Measurements from ENCODE around the gene PRKN. TPM values are rescaled to one million over a fixed set of nuclear protein-coding genes. Genes with fewer than 3 reads are reported as not detected.

The PRKN gene
- total RNA-seq, 6 experiments from 2014 or later = 0.32 TPM; not detected in 5

DNA sequence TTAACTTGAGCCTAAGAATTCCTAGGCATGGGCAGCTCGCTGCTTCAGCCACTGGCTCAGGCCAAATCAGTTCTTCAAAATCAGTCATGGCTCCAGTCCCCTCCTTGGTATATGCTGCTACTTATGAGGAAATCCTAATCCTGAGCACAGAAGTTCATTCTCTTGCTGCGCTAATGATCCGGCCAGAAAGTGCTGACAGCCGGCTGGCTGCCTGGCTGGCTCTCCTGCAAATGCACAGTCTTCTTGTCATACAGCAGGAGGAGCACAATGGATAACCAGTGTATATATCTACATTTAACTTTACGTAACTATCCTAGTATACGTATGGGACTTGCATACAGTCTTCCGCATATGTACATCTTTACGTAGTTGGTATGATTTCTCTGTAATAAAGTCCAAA is 500.8 kb downstream of the PRKN start:
- TF ChIP-seq, protein P1, sequence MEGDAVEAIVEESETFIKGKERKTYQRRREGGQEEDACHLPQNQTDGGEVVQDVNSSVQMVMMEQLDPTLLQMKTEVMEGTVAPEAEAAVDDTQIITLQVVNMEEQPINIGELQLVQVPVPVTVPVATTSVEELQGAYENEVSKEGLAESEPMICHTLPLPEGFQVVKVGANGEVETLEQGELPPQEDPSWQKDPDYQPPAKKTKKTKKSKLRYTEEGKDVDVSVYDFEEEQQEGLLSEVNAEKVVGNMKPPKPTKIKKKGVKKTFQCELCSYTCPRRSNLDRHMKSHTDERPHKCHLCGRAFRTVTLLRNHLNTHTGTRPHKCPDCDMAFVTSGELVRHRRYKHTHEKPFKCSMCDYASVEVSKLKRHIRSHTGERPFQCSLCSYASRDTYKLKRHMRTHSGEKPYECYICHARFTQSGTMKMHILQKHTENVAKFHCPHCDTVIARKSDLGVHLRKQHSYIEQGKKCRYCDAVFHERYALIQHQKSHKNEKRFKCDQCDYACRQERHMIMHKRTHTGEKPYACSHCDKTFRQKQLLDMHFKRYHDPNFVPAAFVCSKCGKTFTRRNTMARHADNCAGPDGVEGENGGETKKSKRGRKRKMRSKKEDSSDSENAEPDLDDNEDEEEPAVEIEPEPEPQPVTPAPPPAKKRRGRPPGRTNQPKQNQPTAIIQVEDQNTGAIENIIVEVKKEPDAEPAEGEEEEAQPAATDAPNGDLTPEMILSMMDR (IDR thresholded peaks at IDR 0.05) = no peak
- Mint-ChIP-seq H3K36me3 (ENCODE audit: low read depth) (no peaks in the 10 kb centered on the region), H3K27ac (no peak overlapping the region), H3K4me3 (no peak overlapping the region), H3K4me1 (ENCODE audit: low read depth) (no peaks in the 10 kb centered on the region), H3K9me3 (peaks cover 81% of the 10 kb centered on the region), H3K27me3 (ENCODE audit: insufficient read depth) (no peaks in the 10 kb centered on the region)
- no peak for DNase-seq

DNA sequence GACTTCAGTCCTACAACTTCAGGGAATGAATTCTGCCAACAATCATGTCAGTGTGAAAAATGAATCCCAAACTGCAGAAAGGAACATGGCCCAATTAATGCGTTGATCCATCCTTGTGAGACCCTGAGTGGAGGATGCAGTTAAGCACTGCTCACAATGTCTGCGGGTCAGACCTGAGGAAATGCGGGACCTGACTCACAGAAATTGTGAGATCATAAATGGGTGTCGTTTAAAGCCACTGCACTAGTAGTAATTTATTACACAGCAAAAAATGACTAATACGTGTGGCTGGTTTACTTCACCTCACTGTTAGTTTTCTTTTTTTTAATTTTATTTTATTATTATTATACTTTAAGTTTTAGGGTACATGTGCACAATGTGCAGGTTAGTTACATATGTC is 505.0 kb downstream of the PRKN start:
- TF ChIP-seq, protein P1 (IDR thresholded peaks at IDR 0.05) = no peak
- Mint-ChIP-seq H3K36me3 (ENCODE audit: low read depth) (peaks cover 4% of the 10 kb centered on the region; the same call in 1 of the 2 replicates), H3K4me1 (ENCODE audit: low read depth) (no peaks in the 10 kb centered on the region), H3K9me3 (peaks cover 63% of the 10 kb centered on the region), H3K27ac (no peak overlapping the region), H3K4me3 (no peak overlapping the region), H3K27me3 (ENCODE audit: insufficient read depth) (no peaks in the 10 kb centered on the region; the same call in 1 of the 2 replicates)
- DNase-seq = no peak

DNA sequence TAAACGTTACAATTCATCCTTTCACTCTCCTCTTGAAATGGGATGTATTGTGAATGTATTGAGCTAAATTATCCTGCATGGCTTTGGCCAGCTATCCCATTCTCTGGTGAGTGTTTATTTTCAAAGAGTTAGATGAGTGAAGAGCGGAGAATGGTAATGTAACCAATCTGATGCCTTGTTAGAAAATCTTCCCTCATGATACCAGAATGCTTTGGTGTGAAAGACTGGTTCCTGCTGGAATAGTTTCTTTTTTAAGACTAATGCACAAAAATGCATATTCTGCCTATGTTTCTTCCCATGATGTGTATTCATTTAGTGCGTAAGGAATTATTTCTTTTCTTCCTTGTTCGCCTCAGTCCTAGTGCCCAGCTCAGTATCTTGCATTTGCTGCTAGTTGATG is 506.7 kb downstream of the PRKN start:
- TF ChIP-seq, protein P1 (IDR thresholded peaks at IDR 0.05) = no peak
- DNase-seq = no peak
- H3K27ac Mint-ChIP-seq = no peak overlapping the region
- peaks cover 4% of the 10 kb centered on the region; the same call in 1 of the 2 replicates for H3K36me3 Mint-ChIP-seq (ENCODE audit: low read depth)
- no peaks in the 10 kb centered on the region; the same call in 1 of the 2 replicates for H3K27me3 Mint-ChIP-seq (ENCODE audit: insufficient read depth)
- H3K9me3 Mint-ChIP-seq = peaks cover 59% of the 10 kb centered on the region
- no peaks in the 10 kb centered on the region for H3K4me1 Mint-ChIP-seq (ENCODE audit: low read depth)
- no peak overlapping the region for H3K4me3 Mint-ChIP-seq

DNA sequence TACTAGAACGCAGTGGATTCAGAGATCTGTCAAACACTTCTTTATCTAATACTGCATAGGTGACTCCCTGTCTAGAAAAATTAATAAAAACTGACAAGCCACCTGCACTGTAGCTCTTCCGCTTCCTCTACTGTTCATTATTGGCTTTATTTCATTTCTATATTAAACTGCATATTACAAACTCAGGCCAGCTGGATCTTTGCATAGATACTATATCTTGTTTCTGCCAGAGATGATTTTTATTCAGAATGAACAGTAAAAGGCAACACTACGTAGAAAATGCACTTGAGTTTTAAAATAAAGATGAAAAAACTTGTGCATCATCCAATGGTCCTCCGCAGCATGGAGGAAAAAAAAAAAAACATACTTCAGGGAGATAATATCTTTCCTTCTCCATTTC is 508.3 kb downstream of the PRKN start:
- TF ChIP-seq, protein P1 (IDR thresholded peaks at IDR 0.05) = no peak
- Mint-ChIP-seq H3K4me3 (no peak overlapping the region), H3K9me3 (peaks cover 58% of the 10 kb centered on the region), H3K4me1 (ENCODE audit: low read depth) (no peaks in the 10 kb centered on the region), H3K27me3 (ENCODE audit: insufficient read depth) (no peaks in the 10 kb centered on the region; the same call in 1 of the 2 replicates), H3K36me3 (ENCODE audit: low read depth) (peaks cover 4% of the 10 kb centered on the region; the same call in 1 of the 2 replicates), H3K27ac (no peak overlapping the region)
- no peak for DNase-seq

DNA sequence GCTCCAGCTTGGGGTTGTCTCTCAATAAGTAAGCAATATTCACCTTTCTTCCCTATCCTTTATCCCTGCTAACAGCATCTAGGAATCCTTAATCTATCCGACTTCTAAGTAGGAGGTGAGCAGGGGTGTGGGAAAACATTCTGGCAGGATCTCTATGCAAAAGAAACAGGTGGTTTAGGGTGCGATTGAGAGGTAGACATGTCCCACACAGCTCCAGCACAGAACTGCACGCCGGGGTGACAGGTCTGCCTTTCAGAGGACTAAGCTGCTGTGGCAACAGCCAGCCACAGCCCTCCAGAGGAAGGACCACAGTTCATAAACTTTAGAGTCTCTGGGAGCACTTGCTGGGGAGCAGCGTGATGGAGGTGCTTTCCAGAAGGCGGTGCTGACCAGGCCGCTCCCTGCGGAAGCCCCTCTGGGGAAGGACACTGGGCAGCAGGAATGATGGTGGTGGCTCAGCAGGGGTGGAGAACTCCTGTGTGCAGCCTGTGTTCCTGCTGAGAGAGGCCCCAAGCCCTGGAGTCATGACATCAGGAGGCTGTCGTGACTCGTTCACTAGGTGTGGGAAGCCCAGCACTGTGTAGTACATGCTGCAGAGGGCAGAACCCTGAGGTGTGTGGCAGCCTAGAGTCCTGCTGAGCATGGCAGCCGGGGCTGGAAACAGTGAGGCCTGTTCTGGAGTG is 509.6 kb downstream of the PRKN start:
- no peaks in the 10 kb centered on the region for H3K4me1 Mint-ChIP-seq (ENCODE audit: low read depth)
- H3K27me3 Mint-ChIP-seq (ENCODE audit: insufficient read depth) = no peaks in the 10 kb centered on the region; the same call in 1 of the 2 replicates
- DNase-seq = no peak
- H3K4me3 Mint-ChIP-seq = no peak overlapping the region
- H3K27ac Mint-ChIP-seq = no peak overlapping the region
- peaks cover 4% of the 10 kb centered on the region; the same call in 1 of the 2 replicates for H3K36me3 Mint-ChIP-seq (ENCODE audit: low read depth)
- H3K9me3 Mint-ChIP-seq = peaks cover 53% of the 10 kb centered on the region
- TF ChIP-seq, protein P1 (IDR thresholded peaks at IDR 0.05) = no peak
